LNCaP clone FGC (cell line): ENCODE data around the gene IGFALS.

ENCODE experiments used
- DNase-seq: peaks from one replicate; pipeline ENCODE4 v3.0.0-alpha.2; 2011; ENCODE audit warnings: low read depth
- H3K4me3 ChIP-seq: 2 replicates; pipeline ENCODE4 v1.5.1; 2011; ENCODE audit warnings: mild to moderate bottlenecking, low read depth, low read length, control low read depth
- CTCF ChIP-seq: IDR thresholded peaks from 2 replicates; pipeline ENCODE4 v1.5.1; 2012; ENCODE audit warnings: mild to moderate bottlenecking; ENCODE audit not compliant: control insufficient read depth, insufficient read depth; ENCODE audit errors: extremely low read depth

Gene IGFALS

DNA sequence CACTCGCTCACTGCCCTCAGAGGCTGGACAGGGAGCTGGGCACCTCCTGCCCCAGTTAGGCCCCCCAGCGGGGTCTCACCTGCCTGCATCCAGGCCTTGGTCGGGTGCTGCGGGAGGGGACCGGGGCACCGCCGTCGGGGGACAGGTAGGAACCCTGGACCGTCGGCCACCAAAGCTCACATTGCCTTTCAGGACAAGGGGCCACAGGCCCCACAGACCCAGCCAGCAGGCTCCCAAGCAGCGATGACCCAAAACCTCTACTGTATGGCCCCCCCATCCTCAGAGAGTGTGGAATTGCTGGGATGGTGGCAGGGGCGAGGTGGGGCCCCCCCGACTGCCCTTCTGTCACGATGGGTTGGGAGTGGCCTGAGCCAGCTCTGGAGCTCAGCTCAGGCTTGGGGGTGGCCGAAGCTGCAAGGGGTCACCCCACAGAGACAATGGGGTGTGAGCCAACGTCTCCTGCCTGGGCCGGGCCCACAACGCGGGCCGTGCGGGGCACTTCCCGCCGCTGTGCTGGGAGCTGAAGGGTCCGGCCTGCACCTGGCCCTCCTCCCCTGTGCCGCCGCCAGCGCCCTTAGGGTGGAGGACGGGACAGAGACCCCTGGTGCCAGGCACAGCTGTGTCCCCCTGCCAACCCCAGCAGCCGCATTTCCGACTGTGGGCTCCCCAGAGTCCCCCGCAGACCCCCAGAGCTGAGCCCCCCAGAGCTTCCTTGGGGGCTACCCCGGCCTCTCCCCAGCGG, 498 bp downstream of the IGFALS start:
- no peak for DNase-seq

GRCh38 chr16:1791943-1792812, 1.3 kb downstream of the IGFALS start:
- no peak overlapping the region for H3K4me3 ChIP-seq
- no peak for TF ChIP-seq CTCF
- DNase-seq: no peak

More for the DNA sequence above, 498 bp downstream of the IGFALS start:
- TF ChIP-seq CTCF: no peak
- H3K4me3 ChIP-seq: no peak overlapping the region

GRCh38 chr16:1791256-1791942, 2.1 kb downstream of the IGFALS start:
- TF ChIP-seq CTCF: no peak
- no peak overlapping the region for H3K4me3 ChIP-seq
- no peak for DNase-seq

DNA sequence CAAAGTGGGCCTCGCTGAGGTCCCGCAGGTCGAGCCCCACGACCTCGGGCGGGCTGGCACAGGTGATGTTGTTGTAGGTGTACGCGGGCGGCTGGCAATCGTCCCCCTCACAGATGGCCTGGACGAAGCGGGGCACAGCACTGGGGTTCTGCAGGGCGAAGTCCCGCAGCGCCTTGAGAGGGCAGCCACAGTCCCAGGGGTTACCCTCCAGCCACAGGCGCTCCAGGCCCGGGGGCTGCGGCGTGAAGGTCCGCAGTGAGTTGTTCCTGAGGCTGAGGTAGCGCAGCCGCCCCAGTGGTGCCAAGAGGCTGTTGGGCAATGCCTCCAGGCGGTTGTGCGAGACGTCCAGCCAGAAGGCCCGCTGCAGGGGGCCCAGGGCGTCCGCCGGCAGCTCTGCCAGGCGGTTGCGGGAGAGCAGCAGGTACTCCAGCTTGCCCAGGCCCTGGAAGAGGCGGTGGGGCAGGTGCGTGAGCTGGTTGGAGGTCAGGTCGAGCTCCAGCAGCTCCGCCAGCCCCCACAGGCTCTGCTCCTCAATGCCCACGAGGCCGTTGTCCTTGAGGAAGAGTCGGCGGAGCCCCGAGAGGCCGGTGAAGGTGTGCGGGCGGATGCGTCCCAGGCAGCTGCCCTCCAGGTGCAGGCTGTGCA, 2.8 kb downstream of the IGFALS start:
- TF ChIP-seq CTCF: no peak
- no peak for DNase-seq
- H3K4me3 ChIP-seq: no peak overlapping the region

GRCh38 chr16:1790261-1790610, 3.3 kb downstream of the IGFALS start:
- no peak overlapping the region for H3K4me3 ChIP-seq
- no peak for TF ChIP-seq CTCF
- no peak for DNase-seq

DNA sequence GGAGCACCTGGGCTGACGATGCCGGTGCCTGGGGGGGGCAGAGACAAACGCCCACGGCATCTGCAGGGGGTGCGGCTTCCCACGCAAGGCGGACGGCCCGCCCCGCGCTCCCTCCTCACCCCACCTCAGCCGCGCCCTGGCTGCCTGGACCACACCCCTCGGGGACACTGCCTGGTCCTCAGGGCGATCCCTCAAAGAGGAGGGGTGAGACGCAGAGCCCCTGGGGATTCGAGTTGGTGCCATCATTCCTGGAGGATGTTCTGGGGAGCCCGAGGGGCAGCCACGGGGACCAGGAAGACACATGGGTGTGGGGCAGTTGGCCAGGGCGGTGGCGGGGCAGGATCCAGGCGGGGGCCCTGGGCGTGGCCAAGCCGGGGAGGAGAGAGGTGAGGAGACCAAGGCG, 3.9 kb downstream of the IGFALS start:
- H3K4me3 ChIP-seq: no peak overlapping the region
- DNase-seq: no peak
- no peak for TF ChIP-seq CTCF
